GM18517 (cell line): ENCODE measurements around the gene FARSB.
"Not testable (repeated sequence)": the region's sequence is repeated elsewhere in the genome, so short reads cannot be mapped to it uniquely, and the experiment has no call there.

Source experiments
- ATAC-seq: cut with Tn5 transposase; IDR thresholded peaks from one replicate; pipeline ENCODE4 v1.9.1; 2021; ENCODE audit warnings: mild to moderate bottlenecking, moderate library complexity; ENCODE audit not compliant: unreplicated experiment

FARSB gene

GRCh38 chr2:222609381-222609780 lies 46.5 kb downstream of the FARSB start:
- no peak for ATAC-seq

- no peak for ATAC-seq
These were observed 47.8 kb downstream of the FARSB start for GRCh38 chr2:222608081-222608480.

DNA sequence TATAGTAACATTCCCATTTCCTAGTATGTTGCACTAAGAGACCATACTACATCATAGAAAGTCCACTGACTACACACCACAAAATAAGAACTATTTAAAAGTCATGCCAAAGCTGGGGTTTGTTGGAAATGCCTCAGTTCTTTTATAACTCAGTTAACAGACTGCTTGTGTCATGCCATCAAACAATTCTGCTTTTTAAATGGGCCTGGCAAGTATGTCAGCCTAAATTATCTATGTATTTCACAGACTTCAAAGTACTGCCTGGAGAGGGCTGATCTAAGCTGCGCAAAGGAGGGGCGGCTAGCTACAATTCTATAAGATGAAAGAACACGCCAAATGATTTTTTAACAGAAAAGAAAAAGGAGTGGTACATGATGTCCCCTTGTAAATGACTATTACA lies 49.6 kb downstream of the FARSB start:
- no peak for ATAC-seq

GRCh38 chr2:222604749-222605515 lies 51.0 kb downstream of the FARSB start:
- ATAC-seq = no peak

GRCh38 chr2:222603501-222603900 lies 52.4 kb downstream of the FARSB start:
- no peak for ATAC-seq

DNA sequence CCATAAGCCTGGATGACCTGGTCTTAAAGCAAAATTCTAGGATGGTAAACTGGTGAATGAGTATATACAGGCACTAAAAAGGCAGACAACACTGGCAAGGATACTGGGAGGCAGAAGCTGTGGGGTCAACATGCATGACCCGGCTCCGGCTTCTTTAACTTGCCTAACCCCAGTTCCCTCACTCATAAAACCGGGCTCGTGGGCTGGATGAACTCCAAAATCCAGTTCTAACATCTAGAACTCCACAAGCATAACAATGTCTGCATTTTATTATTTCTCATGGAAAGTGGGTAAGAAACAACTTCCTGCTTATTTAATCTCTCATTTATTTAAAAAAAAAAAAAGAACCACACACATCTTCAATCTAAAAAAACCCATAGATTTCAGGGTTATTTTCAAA lies 57.3 kb downstream of the FARSB start:
- ATAC-seq = no peak

GRCh38 chr2:222595581-222595980 lies 60.3 kb downstream of the FARSB start:
- no peak for ATAC-seq

GRCh38 chr2:222594679-222595078 lies 61.2 kb downstream of the FARSB start:
- ATAC-seq = no peak

DNA sequence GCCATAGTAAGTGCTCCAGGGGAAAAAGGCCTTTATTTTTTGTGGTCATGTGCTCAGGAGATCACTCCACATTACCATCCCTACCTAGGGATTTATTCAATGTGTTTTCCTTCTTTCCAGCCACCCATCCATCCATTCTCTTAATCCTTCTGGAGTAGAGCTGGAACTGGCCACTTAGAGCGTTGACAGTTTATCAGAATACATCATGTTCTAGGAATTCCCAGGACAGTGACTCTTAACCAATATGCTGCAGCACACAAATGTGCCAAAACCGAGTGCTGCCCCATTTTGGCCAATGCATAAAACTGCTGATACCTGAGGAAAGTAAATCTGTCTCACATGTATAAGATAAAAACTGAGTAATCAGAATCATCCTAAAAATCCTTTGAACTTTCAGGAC lies 63.7 kb downstream of the FARSB start:
- no peak for ATAC-seq

DNA sequence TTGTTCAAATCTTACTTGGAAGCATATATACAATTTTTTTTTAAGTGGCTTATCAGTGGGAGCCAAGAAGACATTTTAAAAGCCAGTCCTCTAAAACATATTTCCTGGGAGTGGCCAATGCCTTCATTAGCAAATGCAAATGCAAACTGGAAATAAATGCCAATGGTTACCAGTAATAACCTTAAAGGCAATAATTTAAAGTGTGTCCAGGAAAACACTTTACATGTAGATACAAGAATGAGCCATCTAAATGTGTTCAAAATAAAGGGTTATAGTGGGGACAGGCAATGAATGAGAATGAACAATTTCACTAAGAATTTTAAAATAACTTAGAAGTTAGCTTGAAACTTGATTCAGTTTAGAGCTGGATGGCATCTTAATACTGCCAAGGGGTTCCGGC lies 64.2 kb downstream of the FARSB start:
- ATAC-seq = no peak

DNA sequence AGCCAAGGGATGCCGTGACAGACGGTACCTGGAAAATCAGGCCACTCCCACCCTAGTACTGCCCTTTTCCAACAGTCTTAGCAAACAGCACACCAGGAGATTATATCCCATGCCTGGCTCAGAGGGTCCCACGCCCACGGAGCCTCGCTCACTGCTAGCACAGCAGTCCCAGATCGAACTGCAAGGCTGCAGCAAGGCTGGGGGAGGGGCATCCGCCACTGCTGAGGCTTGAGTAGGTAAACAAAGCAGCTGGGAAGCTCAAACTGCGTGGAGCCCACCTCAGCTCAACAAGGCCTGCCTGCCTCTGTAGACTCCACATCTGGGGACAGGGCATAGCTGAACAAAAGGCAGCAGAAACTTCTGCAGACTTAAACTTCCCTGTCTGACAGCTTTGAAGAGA lies 71.3 kb downstream of the FARSB start:
- ATAC-seq = not testable (repeated sequence)

GRCh38 chr2:222582928-222583327 lies 73.0 kb downstream of the FARSB start:
- ATAC-seq = no peak

DNA sequence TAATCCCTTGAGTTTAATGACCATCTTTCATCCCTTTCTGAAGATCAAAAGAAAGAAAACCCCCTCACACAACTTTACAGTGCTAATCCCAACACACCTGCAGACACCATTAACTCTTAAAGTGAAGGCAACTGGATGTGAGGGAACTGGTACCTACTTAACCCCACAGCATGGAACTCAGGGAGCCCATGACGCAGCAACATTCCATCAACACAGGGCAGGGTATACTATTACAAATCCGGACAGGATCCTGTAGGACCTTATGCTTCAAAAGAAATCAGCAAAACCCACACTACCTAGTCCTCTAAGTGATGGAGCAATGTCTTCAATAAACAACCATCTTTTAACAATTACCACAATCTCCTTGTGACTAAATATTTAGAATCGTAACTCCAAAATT lies 78.6 kb downstream of the FARSB start:
- ATAC-seq = no peak

DNA sequence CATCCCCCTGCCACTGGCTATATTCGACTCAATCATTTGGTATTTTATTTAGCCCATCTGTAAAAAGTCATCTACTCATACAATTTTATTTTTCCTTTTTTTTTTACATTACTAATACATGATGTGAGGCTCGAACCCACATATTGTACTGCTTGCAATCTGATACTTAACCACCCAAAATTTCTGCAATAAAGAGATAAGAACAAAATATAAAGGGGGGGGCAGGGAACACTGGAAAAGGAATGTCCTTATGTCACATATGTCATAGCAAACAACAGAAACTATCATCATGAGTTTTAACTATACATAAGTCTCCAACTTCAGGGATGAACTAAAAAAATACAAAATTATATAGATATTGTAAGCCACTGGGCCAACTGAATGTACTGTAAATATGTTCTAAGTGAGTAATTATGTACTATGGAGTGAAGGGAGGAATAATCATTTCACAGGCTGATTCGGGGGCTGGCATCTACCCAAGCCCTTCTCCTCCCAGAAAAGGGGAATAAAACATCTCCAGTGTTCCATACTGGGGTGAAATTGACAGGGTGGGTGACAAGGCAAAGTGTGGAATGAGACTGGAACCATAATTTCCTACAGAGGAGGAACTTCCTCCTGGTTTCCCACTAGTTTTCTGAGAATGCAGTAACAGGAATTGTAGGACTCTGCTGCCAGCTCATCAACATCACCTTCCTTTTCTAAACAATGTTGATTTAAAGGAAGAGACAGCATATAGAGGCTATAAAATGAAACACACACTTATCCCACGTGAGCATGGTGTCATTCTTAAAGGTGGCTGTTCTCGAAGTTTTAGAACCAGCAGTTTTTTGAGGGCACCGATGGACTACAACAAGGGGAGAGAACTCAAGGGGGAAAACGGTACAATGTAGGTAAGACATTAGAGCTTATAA lies 79.5 kb downstream of the FARSB start:
- no peak for ATAC-seq

DNA sequence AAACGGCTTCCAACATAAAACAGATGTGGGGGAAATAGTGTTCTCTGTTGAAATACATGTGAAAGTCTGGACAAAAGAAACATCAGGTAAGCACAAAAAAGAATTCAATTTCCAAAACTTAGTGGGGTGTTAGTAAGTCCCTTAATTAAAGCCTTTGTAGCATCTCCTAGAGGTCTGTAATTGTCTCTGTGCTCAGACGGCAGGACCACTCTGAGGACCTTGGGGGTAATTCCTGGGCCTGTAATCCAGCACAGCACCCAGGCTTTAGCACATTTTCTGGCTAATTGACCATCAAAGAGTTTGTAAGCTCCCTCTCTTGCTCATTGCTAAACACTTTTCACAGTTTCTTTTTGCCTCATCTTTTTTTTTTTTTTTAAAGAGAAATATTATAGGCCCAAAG lies 80.3 kb downstream of the FARSB start:
- ATAC-seq = no peak

DNA sequence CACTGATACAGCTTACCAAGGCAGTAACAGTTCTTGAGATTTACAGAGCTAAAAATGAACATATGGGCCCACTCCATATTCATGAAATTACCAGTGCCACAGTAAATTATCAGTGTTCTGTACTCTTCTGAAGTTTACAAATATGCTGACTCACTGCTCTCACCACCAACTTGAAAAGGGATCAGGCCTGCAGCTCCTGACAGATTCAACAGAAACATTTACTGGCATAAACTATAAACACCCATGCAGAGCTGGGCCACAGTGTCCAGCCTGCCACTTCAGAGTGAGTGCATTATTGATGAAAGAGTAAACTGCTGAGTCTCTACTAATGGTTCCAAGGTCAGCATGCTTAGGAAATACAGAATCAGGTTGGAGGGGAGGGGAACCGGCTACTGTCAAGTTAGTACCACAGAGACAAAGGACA lies 83.1 kb downstream of the FARSB start:
- ATAC-seq = no peak

DNA sequence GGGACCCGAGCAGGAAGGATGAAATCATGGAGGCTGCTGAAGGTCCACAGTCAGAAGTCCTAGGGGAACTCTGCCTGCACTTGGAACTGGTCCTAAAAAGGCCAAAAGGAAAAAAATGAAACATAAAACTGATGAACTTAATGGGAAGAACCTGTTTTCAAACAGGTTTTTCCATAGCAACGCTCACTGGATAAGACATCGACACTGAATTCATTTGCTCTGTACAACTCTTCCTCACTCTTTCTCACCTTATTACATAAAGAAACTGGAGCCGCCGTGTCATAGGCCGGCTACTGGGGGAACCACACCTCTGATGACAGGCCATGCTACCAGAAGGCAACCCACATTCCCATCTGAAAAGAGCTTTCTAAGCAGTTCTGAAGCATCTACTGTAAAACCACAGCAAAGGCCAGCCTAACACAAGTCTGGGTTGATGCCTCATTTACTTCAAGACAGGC lies 83.6 kb downstream of the FARSB start:
- no peak for ATAC-seq

DNA sequence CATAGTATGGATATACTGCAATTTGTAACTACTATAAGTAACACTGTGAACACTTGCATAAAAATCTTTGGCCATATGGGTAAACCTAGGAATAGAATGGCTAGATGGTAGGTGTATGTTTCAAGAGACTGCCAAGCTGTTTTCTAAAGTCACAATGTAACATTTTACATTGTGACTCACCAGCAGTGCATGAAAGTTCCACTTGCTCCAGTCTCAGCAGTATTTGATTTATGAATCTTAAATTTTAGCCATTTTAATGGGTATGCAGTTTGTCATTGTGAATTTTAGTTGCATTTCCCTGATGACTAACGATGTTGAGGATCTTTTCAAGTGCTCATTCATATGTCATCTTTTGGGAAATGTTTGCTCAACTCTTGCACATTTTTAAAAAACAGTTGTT lies 86.1 kb downstream of the FARSB start:
- no peak for ATAC-seq

GRCh38 chr2:222568865-222569264 lies 87.0 kb downstream of the FARSB start:
- ATAC-seq = no peak

- ATAC-seq = no peak
These were observed 89.7 kb downstream of the FARSB start for GRCh38 chr2:222566229-222566628.

DNA sequence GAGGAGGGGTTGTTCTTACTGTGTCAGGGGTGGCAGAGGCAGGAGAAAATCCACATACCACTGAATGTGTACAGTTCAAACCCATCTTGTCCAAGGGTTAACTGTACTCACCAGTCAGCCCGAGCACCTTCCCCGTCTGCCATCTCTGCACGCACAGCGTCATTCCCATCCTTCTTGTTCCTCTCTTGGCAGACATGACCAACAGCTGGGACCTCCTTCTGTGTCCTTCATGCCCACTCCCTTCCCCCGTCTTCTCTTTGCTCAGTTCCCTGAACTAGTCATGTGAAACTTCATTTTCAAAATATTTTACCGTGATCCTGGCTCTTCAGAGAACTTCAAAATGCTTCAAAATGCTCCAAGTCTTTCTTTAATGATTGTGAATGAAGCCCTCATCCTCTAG lies 92.0 kb downstream of the FARSB start:
- no peak for ATAC-seq

DNA sequence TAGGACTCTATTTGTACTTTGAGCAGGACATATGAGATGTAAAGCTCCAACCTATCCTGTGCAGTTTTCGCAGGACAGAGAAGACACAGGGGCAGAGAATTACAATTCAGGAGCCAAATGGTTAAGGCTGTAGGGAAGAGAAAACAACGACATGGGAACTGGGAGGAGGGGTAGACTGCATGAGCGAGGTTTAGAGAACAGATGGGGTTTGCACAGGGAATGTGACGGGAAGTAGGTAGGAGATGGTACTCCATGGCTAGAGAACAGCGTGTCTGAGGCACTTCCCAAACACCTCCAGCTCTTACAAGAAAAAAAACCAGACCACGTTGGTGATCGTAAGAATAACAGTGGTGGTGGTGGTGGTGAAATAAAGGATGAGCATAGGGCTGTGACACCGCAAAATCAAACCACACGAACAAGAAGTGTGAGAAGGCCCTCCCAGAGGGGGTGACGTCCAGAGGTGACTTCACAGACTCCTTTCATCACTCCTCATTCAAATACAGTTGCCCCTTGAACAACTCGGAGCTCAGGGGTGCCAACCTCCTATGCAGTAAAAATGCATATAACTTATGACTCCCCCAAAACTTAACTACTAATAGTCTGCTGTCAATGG lies 92.7 kb downstream of the FARSB start:
- no peak for ATAC-seq
